RWPE2 (cell line): Measurements from ENCODE around the gene TRPM8.

Experiments
- ATAC-seq: fragments of 200-7000 bp; cut with Tn5 transposase; 3 replicates; pipeline ENCODE4 v1.9.1; 2021; ENCODE audit warnings: low read depth
- DNase-seq: peaks from one replicate; pipeline ENCODE4 v3.0.0-alpha.2; 2020; ENCODE audit warnings: low spot score
- H3K27ac ChIP-seq: fragments of 450-650 bp; 2 replicates; pipeline ENCODE4 v1.5.1; 2017; ENCODE audit warnings: mild to moderate bottlenecking; ENCODE audit not compliant: poor library complexity, severe bottlenecking
- H3K27me3 ChIP-seq: fragments of 250-450 bp; sonication (Bioruptor Pico); 2 replicates; pipeline ENCODE4 v1.5.1; 2021; ENCODE audit warnings: mild to moderate bottlenecking, moderate library complexity; ENCODE audit not compliant: insufficient read depth, poor library complexity, severe bottlenecking
- H3K36me3 ChIP-seq: fragments of 250-450 bp; sonication (Bioruptor Pico); 2 replicates; pipeline ENCODE4 v1.5.1; 2020; ENCODE audit warnings: low read depth, mild to moderate bottlenecking, moderate library complexity
- H3K4me1 ChIP-seq: fragments of 250-450 bp; sonication (Bioruptor Pico); 2 replicates; pipeline ENCODE4 v1.5.1; 2021; ENCODE audit warnings: mild to moderate bottlenecking, moderate library complexity; ENCODE audit not compliant: insufficient read depth, poor library complexity, severe bottlenecking
- H3K4me3 ChIP-seq: fragments of 250-450 bp; sonication (Bioruptor Pico); 2 replicates; pipeline ENCODE4 v1.5.1; 2021; ENCODE audit warnings: mild to moderate bottlenecking, moderate library complexity; ENCODE audit not compliant: severe bottlenecking
- H3K9me3 ChIP-seq: fragments of 250-450 bp; sonication (Bioruptor Pico); 2 replicates; pipeline ENCODE4 v1.5.1; 2021; ENCODE audit warnings: mild to moderate bottlenecking, moderate library complexity; ENCODE audit not compliant: severe bottlenecking
- CTCF ChIP-seq: fragments of 450-650 bp; IDR thresholded peaks from one replicate; pipeline ENCODE4 v1.5.1; 2017; ENCODE audit warnings: mild to moderate bottlenecking, moderate library complexity; ENCODE audit not compliant: poor library complexity, severe bottlenecking

Gene TRPM8

GRCh38 chr2:234050455-234051135 lies 133.4 kb downstream of the TRPM8 start, which contains the start of gene SPP2:
Gene SPP2, plus strand, starts transcription at chr2:234050702. Its CDS starts 85 bp downstream, at chr2:234050787.
- Histone ChIP-seq H3K36me3 (no peaks in the 10 kb centered on the region), H3K27me3 (no peaks in the 10 kb centered on the region), H3K4me1 (no peaks in the 10 kb centered on the region), H3K4me3 (no peak within 1 kb of the TSS), H3K27ac (peak within 1 kb of the TSS; percentile 2), H3K9me3 (no peaks in the 10 kb centered on the region)
- no peak for ATAC-seq
- TF ChIP-seq CTCF: no peak
- DNase-seq: no peak

GRCh38 chr2:234051374-234052070 lies 134.3 kb downstream of the TRPM8 start:
- H3K36me3 ChIP-seq: no peaks in the 10 kb centered on the region
- DNase-seq (no peak), ATAC-seq (peak; percentile 54)
- peak overlapping the region; percentile 2 for H3K27ac ChIP-seq
- H3K9me3 ChIP-seq: no peaks in the 10 kb centered on the region
- TF ChIP-seq CTCF: no peak
- H3K4me1 ChIP-seq: no peaks in the 10 kb centered on the region
- H3K4me3 ChIP-seq: no peak overlapping the region
- H3K27me3 ChIP-seq: no peaks in the 10 kb centered on the region

- ATAC-seq: no peak
Observed at GRCh38 chr2:234058881-234059280, 141.7 kb downstream of the TRPM8 start.

GRCh38 chr2:234060236-234060635 lies 143.1 kb downstream of the TRPM8 start:
- Histone ChIP-seq H3K27ac (no peak overlapping the region), H3K36me3 (no peaks in the 10 kb centered on the region), H3K4me1 (no peaks in the 10 kb centered on the region), H3K9me3 (no peaks in the 10 kb centered on the region), H3K4me3 (no peak overlapping the region), H3K27me3 (no peaks in the 10 kb centered on the region)
- DNase-seq (no peak), ATAC-seq (no peak)
- TF ChIP-seq CTCF: no peak

More at GRCh38 chr2:234058881-234059280, 141.7 kb downstream of the TRPM8 start:
- TF ChIP-seq CTCF: no peak
- Histone ChIP-seq H3K27ac (no peak overlapping the region), H3K4me1 (no peaks in the 10 kb centered on the region), H3K36me3 (no peaks in the 10 kb centered on the region), H3K9me3 (no peaks in the 10 kb centered on the region), H3K4me3 (no peak overlapping the region), H3K27me3 (no peaks in the 10 kb centered on the region)
- DNase-seq: no peak
